ENCODE results near the gene CCR4.
A peak's percentile ranks its signal among the peaks of the same experiment; 100 is the strongest.
"Not testable (repeated sequence)": the region's sequence is repeated elsewhere in the genome, so short reads cannot be mapped to it uniquely, and the experiment has no call there.

Gene CCR4

DNA sequence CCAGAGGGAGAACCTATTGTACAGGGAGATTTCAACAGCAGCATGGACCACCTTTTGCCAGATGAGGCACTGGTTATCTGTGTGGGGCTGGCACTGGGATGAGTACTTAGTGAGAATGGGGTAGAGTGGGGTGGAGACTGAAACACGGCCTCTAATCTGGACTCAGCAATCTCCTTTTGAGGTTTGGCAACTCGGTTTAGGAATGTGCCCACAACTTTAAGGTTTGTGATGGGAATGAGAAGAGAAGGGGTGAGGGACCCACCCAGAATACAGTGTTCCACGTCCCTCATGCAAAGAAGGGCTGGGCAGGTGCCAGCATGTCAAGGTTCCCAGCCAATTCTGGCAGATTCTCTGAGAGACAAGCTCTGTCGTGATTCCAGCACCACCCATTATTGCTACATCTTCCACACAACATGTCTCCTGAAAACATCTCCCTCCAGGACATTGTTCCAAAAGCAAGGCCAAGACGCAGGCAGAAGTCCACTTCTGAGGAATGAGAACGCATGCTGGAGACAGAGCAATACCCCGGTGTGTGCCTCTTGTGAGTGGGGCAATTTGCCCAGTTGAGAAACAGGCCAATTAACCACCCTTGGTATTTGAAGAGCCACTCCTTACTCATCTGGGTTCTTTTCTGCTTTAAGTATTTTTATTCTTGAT lies 37.5 kb upstream of the CCR4 start:
- peak; percentile 35 for DNase-seq (ENCODE audit: low spot score)
- ChIA-PET CTCF (interaction anchor here (0.5 kb wide), 2 partner anchors 39 to 372 kb away, joined by 4 to 7 read pairs; no protein-coding TSS in a partner anchor), POLR2A (ENCODE audit: low non-redundant PET) (no interaction called here)
- TF ChIP-seq, protein P1, sequence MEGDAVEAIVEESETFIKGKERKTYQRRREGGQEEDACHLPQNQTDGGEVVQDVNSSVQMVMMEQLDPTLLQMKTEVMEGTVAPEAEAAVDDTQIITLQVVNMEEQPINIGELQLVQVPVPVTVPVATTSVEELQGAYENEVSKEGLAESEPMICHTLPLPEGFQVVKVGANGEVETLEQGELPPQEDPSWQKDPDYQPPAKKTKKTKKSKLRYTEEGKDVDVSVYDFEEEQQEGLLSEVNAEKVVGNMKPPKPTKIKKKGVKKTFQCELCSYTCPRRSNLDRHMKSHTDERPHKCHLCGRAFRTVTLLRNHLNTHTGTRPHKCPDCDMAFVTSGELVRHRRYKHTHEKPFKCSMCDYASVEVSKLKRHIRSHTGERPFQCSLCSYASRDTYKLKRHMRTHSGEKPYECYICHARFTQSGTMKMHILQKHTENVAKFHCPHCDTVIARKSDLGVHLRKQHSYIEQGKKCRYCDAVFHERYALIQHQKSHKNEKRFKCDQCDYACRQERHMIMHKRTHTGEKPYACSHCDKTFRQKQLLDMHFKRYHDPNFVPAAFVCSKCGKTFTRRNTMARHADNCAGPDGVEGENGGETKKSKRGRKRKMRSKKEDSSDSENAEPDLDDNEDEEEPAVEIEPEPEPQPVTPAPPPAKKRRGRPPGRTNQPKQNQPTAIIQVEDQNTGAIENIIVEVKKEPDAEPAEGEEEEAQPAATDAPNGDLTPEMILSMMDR (conservative IDR thresholded peaks at IDR 0.05; ENCODE audit: low read depth) = peak; percentile 35; the same call in 1 of the 2 replicates
- peak overlapping the region; percentile 99 for H3K27ac ChIP-seq

DNA sequence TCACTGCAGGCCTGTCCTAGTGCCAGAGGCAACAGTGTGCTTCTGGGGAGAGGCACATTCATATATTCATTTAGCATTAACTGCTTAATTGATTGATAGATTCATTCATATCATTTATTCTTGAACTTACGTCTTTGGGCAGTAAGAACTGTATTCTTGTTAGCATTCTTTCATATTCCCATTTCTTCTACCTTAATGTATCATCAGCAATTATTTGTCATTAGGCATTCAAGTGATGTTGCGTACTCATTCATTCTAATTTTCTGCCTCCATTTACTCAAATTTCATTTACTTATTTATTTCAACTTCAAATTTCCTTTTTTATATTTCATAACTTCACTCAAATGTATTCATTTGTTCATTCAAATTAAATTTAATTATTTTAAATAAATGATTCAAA lies 31.5 kb upstream of the CCR4 start:
- TF ChIP-seq, protein P1 (conservative IDR thresholded peaks at IDR 0.05; ENCODE audit: low read depth) = no peak
- no peak overlapping the region for H3K27ac ChIP-seq
- CTCF ChIA-PET = no interaction called here

DNA sequence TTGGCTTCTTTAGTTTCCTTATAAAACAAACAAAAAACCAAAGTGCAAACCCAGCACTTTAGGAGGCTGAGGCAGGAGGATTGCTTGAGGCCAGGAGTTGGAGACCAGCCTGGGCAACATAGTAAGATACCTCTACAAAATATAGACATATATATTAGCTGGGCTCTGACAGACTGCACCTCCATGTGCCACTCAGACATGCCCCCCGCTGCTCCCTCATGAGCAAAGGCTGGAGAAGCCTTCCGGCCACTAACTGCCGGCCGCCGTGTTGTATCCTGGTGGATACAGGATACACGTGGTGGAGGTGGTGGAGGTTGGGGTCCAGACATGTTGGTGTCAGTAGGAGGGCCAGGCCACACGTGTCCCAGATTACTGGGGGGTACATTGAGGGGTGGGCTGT lies 29.4 kb upstream of the CCR4 start:
- CTCF ChIA-PET = interaction anchor here (0.6 kb wide), 1 partner anchor 140 kb away, joined by 4 read pairs; no protein-coding TSS in a partner anchor
- POLR2A ChIA-PET (ENCODE audit: low non-redundant PET) = no interaction called here
- H3K27ac ChIP-seq = peak overlapping the region; percentile 84
- TF ChIP-seq, protein P1 (conservative IDR thresholded peaks at IDR 0.05; ENCODE audit: low read depth) = no peak
- DNase-seq (ENCODE audit: low spot score) = no peak

More for the DNA sequence above, 31.5 kb upstream of the CCR4 start:
- no peak for DNase-seq (ENCODE audit: low spot score)
- POLR2A ChIA-PET (ENCODE audit: low non-redundant PET) = no interaction called here

DNA sequence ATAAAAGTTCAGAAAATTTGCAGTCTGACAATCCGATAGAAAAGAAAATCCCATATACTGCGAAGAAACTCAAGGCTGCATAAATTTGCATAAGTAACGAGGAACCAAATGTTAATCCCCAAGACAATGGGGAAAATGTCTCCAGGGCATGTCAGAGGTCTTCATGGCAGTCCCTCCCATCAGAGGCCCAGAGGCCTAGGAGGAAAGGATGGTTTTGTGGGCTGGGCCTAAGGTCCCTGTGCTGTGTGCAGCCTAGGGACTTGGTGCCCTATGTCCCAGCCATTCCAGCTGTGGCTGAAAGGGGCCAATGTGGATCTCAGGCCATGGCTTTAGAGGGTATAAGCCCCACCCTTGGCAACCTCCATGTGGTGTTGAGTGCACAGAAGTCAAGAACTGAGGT lies 21.3 kb upstream of the CCR4 start:
- CTCF ChIA-PET = no interaction called here
- POLR2A ChIA-PET (ENCODE audit: low non-redundant PET) = no interaction called here
- DNase-seq (ENCODE audit: low spot score) = no peak
- no peak overlapping the region; the same call in 1 of the 2 replicates for H3K27ac ChIP-seq
- TF ChIP-seq, protein P1 (conservative IDR thresholded peaks at IDR 0.05; ENCODE audit: low read depth) = no peak

DNA sequence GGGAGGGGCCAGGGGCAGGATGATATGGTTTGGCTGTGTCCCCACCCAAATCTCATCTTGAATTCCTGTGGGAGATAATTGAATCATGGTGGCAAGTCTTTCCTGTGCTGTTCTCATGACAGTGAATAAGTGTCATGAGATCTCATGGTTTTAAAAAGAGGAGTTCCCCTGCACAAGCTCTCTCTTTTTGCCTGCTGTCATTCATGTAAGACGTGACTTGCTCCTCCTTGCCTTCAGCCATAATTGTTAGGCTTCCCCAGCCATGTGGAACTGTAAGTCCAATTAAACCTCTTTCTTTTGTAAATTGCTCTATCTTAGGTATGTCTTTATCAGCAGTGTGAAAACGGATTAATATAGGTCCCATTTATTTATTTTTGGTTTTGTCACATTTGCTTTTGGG lies 20.2 kb upstream of the CCR4 start:
- POLR2A ChIA-PET (ENCODE audit: low non-redundant PET); DNase-seq (ENCODE audit: low spot score); H3K27ac ChIP-seq; CTCF ChIA-PET: not testable (repeated sequence)

DNA sequence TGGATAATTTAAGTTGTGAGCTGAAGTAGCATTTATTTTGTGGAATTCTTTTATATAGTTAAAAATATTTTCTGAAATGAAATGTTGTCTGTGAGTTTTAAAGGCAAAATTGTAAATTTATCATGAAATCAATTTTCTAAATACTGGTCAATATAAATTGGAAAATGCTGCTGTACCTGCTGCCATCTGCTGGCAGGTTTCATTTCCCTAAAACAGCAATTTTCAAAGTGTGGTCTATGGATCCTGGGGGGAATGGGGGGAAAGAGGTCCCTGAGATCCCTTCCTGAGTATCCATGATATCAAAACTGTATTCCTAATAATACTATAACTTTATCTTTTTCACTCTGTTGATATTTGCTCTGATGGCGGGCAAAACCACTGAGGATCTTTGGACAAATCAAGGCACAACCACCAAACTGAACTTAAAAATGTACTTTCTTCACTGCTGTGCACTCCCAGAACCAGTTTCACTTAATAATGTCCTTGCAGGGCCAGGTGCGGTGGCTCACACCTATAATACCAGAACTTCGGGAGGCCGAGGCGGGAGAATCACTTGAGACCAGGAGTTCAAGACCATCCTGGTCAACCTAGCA lies 17.2 kb upstream of the CCR4 start:
- POLR2A ChIA-PET (ENCODE audit: low non-redundant PET) = no interaction called here
- TF ChIP-seq, protein P1 (conservative IDR thresholded peaks at IDR 0.05; ENCODE audit: low read depth) = peak; percentile 81
- no peak overlapping the region for H3K27ac ChIP-seq
- CTCF ChIA-PET = interaction anchor here (0.6 to 0.7 kb wide), 4 partner anchors 17 to 157 kb away, joined by 3 to 8 read pairs (median 4); no protein-coding TSS in a partner anchor
- DNase-seq (ENCODE audit: low spot score) = no peak

DNA sequence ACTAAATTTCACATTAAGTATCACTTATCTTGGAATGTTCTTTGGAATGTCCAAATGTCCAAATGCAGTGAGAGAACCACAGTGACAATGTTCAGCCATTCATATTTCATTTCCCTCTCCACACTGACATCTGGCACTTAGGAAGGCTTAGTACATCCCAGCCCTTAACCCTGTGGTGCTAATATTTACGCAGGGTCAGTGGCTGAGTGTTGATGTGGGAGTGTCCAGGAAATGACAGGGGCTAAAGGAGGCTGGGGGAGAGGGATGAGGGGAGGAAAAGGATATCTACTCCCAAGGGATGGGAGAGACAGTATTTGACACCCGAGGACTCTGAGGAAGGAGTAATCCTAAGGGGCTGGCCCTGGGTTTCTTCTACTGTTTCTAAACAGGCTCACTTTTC lies 14.1 kb upstream of the CCR4 start:
- ChIA-PET CTCF (no interaction called here), POLR2A (ENCODE audit: low non-redundant PET) (no interaction called here)
- DNase-seq (ENCODE audit: low spot score) = no peak
- TF ChIP-seq, protein P1 (conservative IDR thresholded peaks at IDR 0.05; ENCODE audit: low read depth) = no peak
- no peak overlapping the region for H3K27ac ChIP-seq

DNA sequence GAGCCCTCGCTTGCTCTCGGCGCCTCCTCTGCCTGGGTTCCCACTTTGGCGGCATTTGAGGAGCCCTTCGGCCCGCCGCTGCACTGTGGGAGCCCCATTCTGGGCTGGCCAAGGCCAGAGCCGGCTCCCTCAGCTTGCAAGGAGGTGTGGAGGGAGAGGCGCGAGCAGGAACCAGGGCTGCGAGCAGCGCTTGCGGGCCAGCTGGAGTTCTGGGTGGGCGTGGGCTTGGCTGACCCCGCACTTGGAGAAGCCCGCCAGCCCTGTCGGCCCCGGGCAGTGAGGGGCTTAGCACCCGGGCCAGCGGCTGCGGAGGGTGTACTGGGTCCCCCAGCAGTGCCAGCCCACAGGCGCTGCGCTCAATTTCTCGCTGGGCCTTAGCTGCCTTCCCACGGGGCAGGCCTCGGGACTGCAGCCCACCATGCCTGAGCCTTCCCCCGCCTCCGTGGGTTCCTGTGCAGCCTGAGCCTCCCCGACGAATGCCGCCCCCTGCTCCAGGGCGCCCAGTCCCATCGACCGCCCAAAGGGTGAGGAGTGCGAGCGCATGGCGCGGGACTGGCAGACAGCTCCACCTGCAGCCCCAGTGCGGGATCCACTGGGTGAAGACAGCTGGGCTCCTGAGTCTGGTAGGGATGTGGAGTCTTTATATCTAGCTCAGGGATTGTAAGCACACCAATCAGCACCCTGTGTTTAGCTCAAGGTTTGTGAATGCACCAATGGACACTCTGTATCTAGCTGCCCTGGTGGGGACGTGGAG lies 11.7 kb upstream of the CCR4 start:
- DNase-seq (ENCODE audit: low spot score); POLR2A ChIA-PET (ENCODE audit: low non-redundant PET); H3K27ac ChIP-seq; CTCF ChIA-PET: not testable (repeated sequence)

Data from RWPE1 (cell line).